HG03196 (cell line): ENCODE data around the gene PPID.
"Not testable (repeated sequence)": the region's sequence is repeated elsewhere in the genome, so short reads cannot be mapped to it uniquely, and the experiment has no call there.

ENCODE experiments used
- ATAC-seq: cut with Tn5 transposase; IDR thresholded peaks from one replicate; pipeline ENCODE4 v1.9.1; 2021; ENCODE audit not compliant: unreplicated experiment

PPID gene

GRCh38 chr4:158669310-158669709, 53.9 kb downstream of the PPID start:
- ATAC-seq: no peak

GRCh38 chr4:158667651-158668198, 55.5 kb downstream of the PPID start:
- ATAC-seq: no peak

GRCh38 chr4:158666892-158667291, 56.3 kb downstream of the PPID start:
- no peak for ATAC-seq

DNA sequence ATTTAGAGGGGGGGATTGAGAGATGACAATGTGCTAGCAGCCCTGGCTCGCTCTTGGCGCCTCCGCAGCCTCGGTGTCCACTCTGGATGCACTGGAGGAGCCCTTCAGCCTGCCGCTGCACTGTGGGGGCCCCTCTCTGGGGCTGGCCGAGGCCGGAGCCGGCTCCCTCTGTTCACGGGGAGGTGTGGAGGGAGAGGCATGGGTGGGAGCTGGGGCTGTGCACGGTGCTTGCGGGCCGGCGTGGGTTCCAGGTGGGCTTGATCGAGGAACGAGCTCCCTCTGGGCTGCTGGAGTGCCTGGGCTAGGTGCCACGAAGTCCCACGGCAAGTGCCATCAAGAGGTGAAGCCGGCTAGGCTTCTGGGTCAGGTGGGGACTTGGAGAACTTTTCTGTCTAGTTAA, 58.4 kb downstream of the PPID start:
- ATAC-seq: no peak

DNA sequence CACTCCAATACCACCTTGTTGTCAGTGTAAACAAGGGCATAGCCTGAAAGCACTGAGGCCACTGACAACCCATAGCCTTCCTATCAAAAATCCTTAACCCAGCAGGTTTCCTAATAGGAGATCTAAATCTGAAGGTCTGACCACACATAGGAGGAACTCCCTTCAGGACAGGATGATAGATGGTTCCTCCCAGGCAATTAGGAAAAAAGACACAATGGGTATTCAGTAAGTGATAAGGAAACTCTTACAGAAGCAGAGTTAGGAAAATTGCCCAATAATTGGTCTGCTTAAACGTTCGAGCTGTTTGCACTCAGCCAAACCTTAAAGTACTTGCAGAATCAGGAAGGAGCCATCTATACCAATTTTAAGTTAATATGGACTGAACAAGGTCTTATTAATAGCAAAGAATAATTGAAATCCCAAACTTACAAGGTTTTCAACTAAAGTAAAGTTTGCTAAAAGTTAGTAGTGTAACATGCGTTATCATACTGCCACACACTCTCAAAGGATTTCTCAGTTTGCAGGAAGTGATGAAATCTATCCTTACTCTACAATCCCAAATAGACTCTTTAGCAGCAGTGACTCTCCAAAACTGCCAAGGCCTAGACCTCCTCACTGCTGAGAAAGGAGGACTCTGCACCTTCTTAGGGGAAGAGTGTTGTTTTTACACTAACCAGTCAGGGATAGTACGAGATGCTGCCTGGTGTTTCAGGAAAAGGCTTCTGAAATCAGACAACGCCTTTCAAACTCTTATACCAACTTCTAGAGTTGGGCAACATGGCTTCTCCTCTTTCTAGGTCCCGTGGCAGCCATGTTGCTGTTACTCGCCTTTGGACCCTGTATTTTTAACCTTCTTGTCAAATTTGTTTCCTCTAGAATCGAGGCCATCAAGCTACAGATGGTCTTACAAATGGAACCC, 59.2 kb downstream of the PPID start:
- ATAC-seq: not testable (repeated sequence)

DNA sequence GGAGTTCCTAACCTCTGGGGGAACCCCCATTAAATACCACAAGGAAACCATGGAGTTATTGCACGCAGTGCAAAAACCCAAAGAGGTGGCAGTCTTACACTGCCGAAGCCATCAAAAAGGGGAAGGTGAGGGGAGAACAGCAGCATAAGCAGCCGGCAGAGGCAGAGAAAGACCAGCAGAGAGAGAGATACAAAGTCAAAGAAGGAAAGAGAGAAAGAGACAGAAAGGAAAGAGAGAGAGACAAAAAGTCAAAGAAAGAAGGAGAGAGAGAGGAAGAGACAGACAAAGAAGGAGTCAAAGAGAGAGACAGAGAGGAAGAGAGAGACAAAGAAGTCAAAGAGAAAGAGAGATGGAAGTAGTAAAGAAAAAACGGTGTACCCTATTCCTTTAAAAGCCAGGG, 59.9 kb downstream of the PPID start:
- ATAC-seq: not testable (repeated sequence)
